Breast epithelium (tissue), 3 donors: ENCODE data around the gene DDX3X.

Experiments
- POLR2AphosphoS5 ChIP-seq, 3 donors: sonication (generic); formaldehyde crosslinking; IDR thresholded peaks; one replicate each; pipeline ENCODE4 v1.6.1; 2017; ENCODE audit warnings: antibody characterized with exemption in 3 of 3
- TF ChIP-seq, protein P1 (sequence below), 3 donors: fragments of 450-650 bp; IDR thresholded peaks; one replicate each; pipeline ENCODE4 v1.5.1; 2016 to 2017; ENCODE audit warnings: antibody characterized with exemption in 3 of 3, mild to moderate bottlenecking in 3 of 3, moderate library complexity in 3 of 3

DNA sequence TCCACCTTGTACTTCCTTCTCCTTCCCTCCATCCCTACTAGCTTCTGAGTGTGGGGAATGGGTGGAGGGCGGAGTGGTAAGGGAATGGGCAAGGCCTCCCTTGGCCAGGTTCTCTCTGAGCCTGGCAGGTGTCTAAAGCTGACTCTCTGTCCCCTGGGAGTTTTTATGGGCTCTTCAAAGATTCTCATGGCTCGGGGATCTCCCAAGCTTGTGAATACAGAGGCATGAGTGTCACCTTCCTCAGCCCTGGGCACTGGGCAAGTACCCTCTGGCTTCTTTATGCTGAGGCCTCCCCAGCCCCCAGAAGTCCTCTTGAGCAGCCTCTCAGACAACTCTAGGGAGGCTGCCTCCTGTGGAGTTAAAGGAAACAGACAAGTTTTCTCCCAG, 32.5 kb upstream of the DDX3X start:
- TF ChIP-seq, protein P1, sequence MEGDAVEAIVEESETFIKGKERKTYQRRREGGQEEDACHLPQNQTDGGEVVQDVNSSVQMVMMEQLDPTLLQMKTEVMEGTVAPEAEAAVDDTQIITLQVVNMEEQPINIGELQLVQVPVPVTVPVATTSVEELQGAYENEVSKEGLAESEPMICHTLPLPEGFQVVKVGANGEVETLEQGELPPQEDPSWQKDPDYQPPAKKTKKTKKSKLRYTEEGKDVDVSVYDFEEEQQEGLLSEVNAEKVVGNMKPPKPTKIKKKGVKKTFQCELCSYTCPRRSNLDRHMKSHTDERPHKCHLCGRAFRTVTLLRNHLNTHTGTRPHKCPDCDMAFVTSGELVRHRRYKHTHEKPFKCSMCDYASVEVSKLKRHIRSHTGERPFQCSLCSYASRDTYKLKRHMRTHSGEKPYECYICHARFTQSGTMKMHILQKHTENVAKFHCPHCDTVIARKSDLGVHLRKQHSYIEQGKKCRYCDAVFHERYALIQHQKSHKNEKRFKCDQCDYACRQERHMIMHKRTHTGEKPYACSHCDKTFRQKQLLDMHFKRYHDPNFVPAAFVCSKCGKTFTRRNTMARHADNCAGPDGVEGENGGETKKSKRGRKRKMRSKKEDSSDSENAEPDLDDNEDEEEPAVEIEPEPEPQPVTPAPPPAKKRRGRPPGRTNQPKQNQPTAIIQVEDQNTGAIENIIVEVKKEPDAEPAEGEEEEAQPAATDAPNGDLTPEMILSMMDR (IDR thresholded peaks at IDR 0.05): no peak
- TF ChIP-seq POLR2AphosphoS5 (IDR thresholded peaks at IDR 0.05): no peak
